NOMO-1 treated with dmso at 0.1 percent for 144 hours (cell line): ENCODE measurements around the gene MLLT10.
"Not testable (repeated sequence)": the region's sequence is repeated elsewhere in the genome, so short reads cannot be mapped to it uniquely, and the experiment has no call there.

Experiments used
- DNase-seq: peaks from one replicate; lab custom pipeline; 2025; ENCODE audit not compliant: unreplicated experiment; lab: John Stamatoyannopoulos, UW

Gene MLLT10

DNA sequence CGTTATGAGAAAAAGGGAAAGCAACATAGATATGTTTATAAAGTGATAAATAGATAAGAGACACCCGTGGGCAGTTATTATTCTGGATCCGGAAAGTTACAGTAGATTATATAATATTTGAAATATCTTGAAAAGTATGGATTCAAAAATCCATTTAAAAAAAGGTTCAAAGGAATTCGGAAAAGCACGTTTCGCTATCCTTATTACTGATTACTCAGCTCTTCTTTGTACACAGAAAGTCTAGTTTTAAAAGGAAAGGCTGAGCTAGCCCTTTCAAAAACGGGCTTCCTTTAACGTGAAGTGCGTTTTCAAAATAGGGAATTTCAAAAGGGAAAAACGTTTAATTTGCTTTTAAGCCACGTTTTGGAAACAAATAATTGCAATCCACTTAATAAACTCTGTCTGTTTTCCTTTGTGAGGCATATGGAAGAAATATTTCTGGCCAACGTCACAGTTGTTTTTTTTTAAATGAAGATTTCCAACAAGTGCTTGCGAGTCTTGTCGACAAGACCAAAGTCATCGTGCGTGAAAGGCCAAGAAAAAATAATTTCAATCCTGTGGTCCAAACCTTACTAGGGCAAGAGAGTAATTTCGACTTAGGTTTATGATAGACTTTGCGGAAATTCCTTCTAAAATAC lies 6.3 kb upstream of the MLLT10 start:
- no peak for DNase-seq

DNA sequence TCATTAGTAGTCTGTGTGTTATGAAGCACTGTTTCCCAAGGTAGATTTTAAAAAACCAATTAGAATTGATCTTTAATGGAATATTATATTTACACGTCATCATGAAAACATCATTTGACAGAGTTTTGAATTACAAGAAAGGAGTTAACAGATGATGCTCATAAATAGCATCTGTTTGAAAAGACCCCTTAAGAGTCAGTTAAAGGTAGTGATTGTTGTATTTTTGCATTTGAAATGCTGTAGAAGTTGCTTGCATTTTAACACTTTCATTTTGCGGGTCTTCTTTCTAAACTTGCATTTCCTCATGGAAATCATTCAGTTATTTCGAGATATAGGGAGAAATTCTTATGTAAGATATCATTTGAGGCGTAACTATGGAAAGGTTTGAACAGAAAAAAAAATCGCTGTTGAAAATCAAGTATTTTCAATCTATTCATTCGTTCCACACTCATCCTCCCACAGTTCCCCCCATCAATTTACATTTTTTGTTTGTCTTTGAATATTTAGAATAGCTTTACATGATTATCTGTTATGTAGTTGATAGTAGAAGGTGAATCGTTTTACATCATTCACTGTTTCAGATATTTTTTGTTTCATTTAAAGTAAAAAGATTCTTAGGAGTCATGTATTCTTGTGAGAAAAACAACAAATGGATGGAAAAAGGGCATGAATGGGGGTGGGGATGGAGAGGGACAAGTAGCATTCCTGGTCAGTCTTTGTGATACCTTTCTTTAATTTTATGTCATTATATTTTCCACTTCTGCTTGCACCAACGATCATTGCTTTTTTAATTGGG lies 5.6 kb upstream of the MLLT10 start:
- no peak for DNase-seq

DNA sequence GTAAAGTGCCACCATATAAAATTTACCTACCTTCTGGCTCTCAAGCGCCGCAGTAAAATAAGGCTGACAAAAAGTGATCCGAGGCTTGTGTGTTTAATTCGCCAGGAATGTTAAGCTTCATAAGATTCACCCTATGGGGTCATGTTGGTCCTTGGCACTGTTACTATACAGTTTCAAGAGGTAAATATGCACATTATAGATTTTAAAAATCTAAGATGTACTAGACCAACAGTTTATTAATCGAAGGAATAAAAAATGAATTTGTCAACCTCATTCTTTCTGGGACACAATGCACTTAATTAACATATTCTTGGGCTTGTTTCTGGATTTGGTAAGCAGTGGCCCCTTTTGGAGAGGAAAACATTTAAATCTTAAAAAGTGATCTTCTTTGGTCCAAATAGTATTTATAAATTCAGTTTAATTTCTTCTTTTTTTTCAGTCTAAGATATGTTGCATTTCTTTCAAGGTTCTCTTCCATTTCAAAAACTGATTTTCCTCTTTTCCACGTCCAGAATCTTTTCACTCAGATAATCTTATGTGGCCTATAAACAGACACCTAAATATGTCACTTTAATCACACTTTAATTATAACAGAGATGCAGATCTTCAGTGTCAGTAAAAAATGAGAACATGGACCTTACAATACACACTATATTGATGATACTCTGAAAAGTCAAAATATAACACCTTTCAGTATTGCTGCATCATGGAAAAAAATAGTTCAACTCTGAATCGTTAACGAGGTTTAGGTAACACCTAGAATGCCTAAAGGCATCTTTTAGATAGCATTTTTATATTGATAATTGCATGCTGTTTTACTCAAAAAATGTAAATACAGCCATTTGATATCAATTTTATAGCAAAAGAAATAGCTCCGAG lies 4.8 kb upstream of the MLLT10 start:
- no peak for DNase-seq

- DNase-seq, result no peak
Measured at GRCh38 chr10:21530168-21530567, 3.9 kb upstream of the MLLT10 start.

- DNase-seq, result no peak
Measured at GRCh38 chr10:21530641-21531040, 3.4 kb upstream of the MLLT10 start.

- DNase-seq, result peak; percentile 72
Measured at GRCh38 chr10:21531164-21531563, 2.9 kb upstream of the MLLT10 start.

DNA sequence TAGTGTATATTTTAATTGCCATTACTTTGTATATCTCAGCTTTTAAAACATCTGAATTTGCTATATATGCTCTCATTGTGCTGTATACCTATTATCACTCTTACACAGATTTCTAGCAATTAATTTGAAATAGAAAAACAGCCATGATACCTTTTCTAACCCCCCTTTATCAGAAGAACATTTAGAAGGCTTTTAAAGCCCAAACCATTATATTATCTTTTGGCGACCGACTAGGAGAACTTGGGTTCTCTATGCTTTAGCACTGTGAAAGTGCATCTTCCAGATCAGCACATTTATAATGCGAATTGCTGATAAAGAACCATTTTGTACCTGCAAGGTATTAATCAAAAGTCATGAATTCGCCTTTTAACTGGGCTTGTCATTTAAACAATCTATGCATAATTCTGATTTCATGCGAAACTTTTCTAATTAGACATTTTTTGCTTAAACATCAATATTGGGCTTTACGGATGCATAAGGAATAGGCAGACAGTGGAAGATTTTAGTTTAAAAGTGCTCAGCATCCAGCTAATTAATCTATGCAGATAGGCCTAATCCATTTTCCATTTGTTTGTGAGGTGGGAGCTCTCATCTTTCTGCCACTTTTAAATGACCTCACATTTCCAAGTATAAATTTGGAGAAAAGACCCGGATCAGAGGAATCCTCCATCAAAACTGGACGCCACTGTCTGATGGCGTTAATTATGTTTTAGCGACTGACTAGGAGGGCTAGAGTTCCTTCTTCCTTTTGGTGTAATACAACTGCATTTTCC lies 1.2 kb upstream of the MLLT10 start:
- no peak for DNase-seq

DNA sequence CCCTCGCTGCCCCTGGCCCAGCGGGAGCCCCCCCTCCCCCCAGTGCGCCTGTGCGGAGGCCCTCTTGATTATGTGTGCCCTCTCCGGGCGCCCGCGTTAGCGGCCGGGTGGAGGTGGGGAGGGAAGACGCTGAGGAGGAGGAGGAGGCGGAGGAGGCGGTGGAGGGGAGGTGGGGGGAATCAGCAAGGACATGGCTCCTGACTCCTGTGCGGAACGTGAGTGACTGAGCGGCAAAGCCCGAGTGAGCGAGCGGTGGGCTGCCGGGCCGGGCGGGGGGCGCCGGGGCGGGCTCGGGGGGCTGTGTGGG lies 201 bp downstream of the MLLT10 start:
- DNase-seq, result no peak

DNA sequence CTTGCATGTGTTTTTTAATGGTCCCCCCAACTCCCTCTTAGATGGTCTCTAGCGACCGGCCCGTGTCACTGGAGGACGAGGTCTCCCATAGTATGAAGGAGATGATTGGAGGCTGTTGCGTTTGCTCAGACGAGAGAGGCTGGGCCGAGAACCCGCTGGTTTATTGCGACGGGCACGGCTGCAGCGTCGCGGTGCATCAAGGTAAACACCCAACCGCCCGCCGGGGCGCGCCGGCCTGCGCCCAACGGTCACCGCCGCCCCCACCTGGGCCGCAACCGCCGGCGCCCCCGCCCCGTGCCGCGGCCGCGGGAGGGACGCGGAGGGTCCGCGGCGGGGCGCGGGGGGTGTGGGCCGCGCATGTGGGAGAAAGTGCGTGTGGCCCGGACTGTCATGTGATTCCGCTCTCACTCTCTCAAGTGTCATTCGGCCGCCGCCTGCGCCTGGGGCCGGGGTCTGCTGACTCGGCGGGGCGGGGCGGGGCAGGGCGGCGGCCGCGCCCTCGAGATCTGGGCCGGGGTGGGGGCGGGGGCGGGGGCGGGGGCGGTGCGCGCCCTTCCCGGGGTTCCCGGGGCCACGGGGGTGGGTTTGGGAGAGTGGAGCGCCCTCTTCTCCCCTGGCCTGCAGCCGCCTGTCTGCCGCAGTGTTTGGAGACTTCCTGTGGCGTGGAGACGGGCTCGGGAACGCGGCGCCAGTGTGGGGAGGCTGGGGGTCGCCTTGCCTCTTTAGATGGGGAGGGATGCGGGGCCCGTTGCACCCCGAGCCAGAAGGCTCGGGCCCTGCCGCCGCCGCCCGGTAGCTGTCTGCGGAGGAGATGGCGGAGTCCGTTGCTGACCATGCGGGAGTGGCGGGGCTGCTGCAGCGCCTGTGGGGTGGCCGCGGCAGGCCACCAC lies 817 bp downstream of the MLLT10 start:
- DNase-seq, result peak; percentile 55

DNA sequence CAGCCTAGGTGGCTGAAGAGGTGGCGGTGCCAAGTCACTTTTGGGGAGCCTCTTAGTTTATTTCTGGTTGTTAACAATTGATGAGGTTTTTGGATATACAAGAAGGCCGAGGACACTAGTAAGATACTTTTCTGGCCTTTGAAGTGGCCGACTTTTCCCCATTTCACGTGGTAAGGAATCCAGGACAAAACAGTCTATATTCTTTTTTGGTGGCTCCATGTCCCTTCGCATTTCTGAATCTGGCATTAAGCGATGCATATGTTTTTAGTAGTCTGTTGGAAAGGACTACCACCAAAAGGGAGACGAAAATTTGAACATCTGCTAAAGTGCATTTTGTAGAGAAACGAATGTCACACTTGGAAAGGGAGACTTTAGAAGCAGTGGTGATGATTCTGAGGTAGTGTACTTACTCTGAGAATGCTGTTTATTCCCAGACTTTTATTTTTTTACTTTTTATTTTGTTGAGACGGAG lies 1.5 kb downstream of the MLLT10 start:
- DNase-seq, result no peak

DNA sequence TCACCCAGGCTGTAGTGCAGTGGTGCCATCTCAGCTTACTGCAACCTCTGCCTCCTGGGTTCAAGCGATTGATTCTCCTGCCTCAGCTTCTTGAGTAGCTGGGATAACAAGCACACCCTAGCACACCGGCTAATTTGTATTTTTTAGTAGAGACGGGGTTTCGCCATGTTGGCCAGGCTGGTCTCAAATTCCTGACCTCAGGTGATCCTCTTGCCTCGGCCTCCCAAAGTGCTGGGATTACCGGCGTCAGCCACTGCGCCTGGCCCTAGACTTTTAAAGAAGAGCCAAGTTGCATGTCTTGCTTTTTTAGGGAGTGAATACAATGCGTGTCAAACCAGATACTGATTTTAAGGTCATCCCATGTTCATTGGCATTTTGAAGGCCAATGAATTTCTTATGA lies 1.9 kb downstream of the MLLT10 start:
- not testable (repeated sequence) for DNase-seq

GRCh38 chr10:21536874-21537273 lies 2.8 kb downstream of the MLLT10 start:
- no peak for DNase-seq

DNA sequence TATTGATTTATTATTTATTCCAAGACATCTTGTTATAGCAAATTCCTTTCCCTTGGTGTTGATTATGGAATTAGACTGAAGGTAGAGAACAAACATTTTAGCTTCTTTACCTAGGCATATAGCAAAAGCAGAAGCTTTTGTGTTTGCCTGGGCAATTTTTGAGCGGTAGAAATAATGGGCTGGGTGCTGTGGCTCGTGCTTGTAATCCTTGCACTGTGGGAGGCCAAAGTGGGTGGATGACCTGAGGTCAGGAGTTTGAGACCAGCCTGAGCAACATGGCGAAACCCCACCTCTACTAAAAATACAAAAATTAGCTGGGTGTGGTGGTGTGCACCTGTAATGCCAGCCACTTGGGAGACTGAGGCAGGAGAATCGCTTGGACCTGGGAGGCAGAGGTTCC lies 6.7 kb downstream of the MLLT10 start:
- not testable (repeated sequence) for DNase-seq

- DNase-seq, result no peak
Measured at GRCh38 chr10:21547246-21547645, 13.2 kb downstream of the MLLT10 start.

GRCh38 chr10:21552638-21553037 lies 18.6 kb downstream of the MLLT10 start:
- DNase-seq, result no peak

DNA sequence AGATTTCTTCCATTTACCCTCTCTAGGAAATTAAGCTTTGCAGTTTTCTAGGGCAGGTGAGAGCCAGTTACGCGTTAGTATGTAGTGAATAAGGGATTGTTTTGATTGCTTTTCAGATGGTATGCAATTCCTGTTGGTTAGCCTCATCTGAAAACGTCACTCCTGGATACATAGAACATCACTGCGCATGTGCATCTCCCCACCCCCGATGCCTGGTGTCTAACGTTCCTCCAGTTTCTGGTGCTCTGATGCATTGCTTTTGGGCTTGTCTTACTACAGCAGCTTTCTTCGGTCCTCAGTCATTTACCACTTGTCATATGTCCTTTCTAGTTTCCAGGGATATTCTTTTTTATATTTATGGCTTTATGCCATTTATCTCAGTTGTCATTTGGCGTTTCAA lies 22.5 kb downstream of the MLLT10 start:
- no peak for DNase-seq

- not testable (repeated sequence) for DNase-seq
Measured at GRCh38 chr10:21558984-21559383, 25.0 kb downstream of the MLLT10 start.

GRCh38 chr10:21570761-21571521 lies 36.9 kb downstream of the MLLT10 start:
- DNase-seq, result no peak

DNA sequence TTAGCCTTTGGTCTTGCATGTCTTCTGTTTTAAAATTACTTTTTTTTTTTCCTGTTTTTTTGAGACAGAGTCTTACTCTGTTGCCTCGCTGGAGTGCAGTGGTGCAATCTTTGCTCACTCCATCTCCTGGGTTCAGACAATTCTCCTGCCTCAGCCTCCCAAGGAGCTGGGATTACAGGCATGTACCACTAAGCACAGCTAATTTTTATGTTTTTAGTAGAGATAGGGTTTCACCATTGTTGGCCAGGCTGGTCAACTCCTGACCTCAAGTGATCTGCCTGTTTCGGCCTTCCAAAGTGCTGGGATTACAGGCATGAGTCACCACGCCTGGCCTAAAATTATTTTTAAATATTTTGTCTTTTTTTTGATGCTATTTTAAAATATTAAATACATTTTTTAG lies 38.5 kb downstream of the MLLT10 start:
- no peak for DNase-seq
